Activated naive CD8-positive, alpha-beta T cell treated with anti-CD3 and anti-CD28 coated beads for 36 hours (primary cell): Measurements from ENCODE around the gene MXRA5. TPM values are rescaled to one million over a fixed set of nuclear protein-coding genes. Genes with fewer than 3 reads are reported as not detected.
"Not testable (repeated sequence)": the region's sequence is repeated elsewhere in the genome, so short reads cannot be mapped to it uniquely, and the experiment has no call there.

Experiments used
- DNase-seq: peaks from one replicate; pipeline ENCODE4 v3.0.0; 2021
- H3K27ac Mint-ChIP-seq: one replicate; pipeline ENCODE4 v1.8.0; 2022; ENCODE audit warnings: mild to moderate bottlenecking, moderate library complexity, mixed read lengths
- H3K27me3 Mint-ChIP-seq: one replicate; pipeline ENCODE4 v1.8.0; 2022; ENCODE audit warnings: mild to moderate bottlenecking, mixed read lengths
- H3K36me3 Mint-ChIP-seq: one replicate; pipeline ENCODE4 v1.8.0; 2021; ENCODE audit warnings: mild to moderate bottlenecking, mixed read lengths
- H3K4me1 Mint-ChIP-seq: one replicate; pipeline ENCODE4 v1.8.0; 2021; ENCODE audit warnings: mixed read lengths
- H3K4me3 Mint-ChIP-seq: one replicate; pipeline ENCODE4 v1.8.0; 2022; ENCODE audit warnings: mild to moderate bottlenecking, moderate library complexity, mixed read lengths
- H3K9me3 Mint-ChIP-seq: one replicate; pipeline ENCODE4 v1.8.0; 2022; ENCODE audit warnings: mixed read lengths
- total RNA-seq, 2 experiments: library from RNA; stranded (reverse); gene quantifications; one replicate each; pipeline ENCODE4 v1.2.3, GENCODE V29; 2021

The MXRA5 gene
- not detected for total RNA-seq

GRCh38 chrX:3346501-3347259 is at the start of gene MXRA5:
MXRA5 (minus strand) TSS chrX:3346652; CDS start chrX:3343833, 2,819 bp downstream.
- Mint-ChIP-seq H3K36me3 (no peaks in the 10 kb centered on the region), H3K27ac (no peak within 1 kb of the TSS), H3K4me1 (no peaks in the 10 kb centered on the region), H3K27me3 (peaks cover 25% of the 10 kb centered on the region), H3K9me3 (peaks cover 3% of the 10 kb centered on the region), H3K4me3 (no peak within 1 kb of the TSS)
- DNase-seq: no peak

GRCh38 chrX:3393581-3394111 is 47.2 kb upstream of the MXRA5 start:
- H3K4me1 Mint-ChIP-seq: no peaks in the 10 kb centered on the region
- no peak overlapping the region for H3K27ac Mint-ChIP-seq
- no peaks in the 10 kb centered on the region for H3K9me3 Mint-ChIP-seq
- no peaks in the 10 kb centered on the region for H3K36me3 Mint-ChIP-seq
- no peak overlapping the region for H3K4me3 Mint-ChIP-seq
- no peaks in the 10 kb centered on the region for H3K27me3 Mint-ChIP-seq
- no peak for DNase-seq

GRCh38 chrX:3393178-3393577 is 46.7 kb upstream of the MXRA5 start:
- Mint-ChIP-seq H3K4me1 (no peaks in the 10 kb centered on the region), H3K36me3 (no peaks in the 10 kb centered on the region), H3K27me3 (no peaks in the 10 kb centered on the region), H3K27ac (no peak overlapping the region), H3K4me3 (no peak overlapping the region), H3K9me3 (no peaks in the 10 kb centered on the region)
- no peak for DNase-seq

GRCh38 chrX:3388457-3388856 is 42.0 kb upstream of the MXRA5 start:
- Mint-ChIP-seq H3K27me3 (no peaks in the 10 kb centered on the region), H3K4me1 (no peaks in the 10 kb centered on the region), H3K9me3 (no peaks in the 10 kb centered on the region), H3K36me3 (no peaks in the 10 kb centered on the region), H3K27ac (no peak overlapping the region), H3K4me3 (no peak overlapping the region)
- DNase-seq: no peak

- no peaks in the 10 kb centered on the region for H3K27me3 Mint-ChIP-seq
- no peak for DNase-seq
- H3K4me1 Mint-ChIP-seq: no peaks in the 10 kb centered on the region
- no peaks in the 10 kb centered on the region for H3K9me3 Mint-ChIP-seq
- no peak overlapping the region for H3K4me3 Mint-ChIP-seq
- no peaks in the 10 kb centered on the region for H3K36me3 Mint-ChIP-seq
- H3K27ac Mint-ChIP-seq: no peak overlapping the region
Measured at GRCh38 chrX:3384327-3384726, 37.9 kb upstream of the MXRA5 start.

GRCh38 chrX:3380603-3381002 is 34.2 kb upstream of the MXRA5 start:
- no peaks in the 10 kb centered on the region for H3K27me3 Mint-ChIP-seq
- H3K4me3 Mint-ChIP-seq: no peak overlapping the region
- no peaks in the 10 kb centered on the region for H3K36me3 Mint-ChIP-seq
- no peak for DNase-seq
- H3K4me1 Mint-ChIP-seq: no peaks in the 10 kb centered on the region
- peaks cover 3% of the 10 kb centered on the region for H3K9me3 Mint-ChIP-seq
- H3K27ac Mint-ChIP-seq: no peak overlapping the region

- Mint-ChIP-seq H3K27me3 (no peaks in the 10 kb centered on the region), H3K4me1 (no peaks in the 10 kb centered on the region), H3K27ac (no peak overlapping the region), H3K9me3 (peaks cover 3% of the 10 kb centered on the region), H3K4me3 (no peak overlapping the region), H3K36me3 (no peaks in the 10 kb centered on the region)
- DNase-seq: no peak
Measured at GRCh38 chrX:3379111-3379510, 32.7 kb upstream of the MXRA5 start.

- DNase-seq: no peak
- Mint-ChIP-seq H3K4me3 (no peak overlapping the region), H3K9me3 (peaks cover 3% of the 10 kb centered on the region), H3K27me3 (no peaks in the 10 kb centered on the region), H3K4me1 (no peaks in the 10 kb centered on the region), H3K27ac (no peak overlapping the region), H3K36me3 (no peaks in the 10 kb centered on the region)
Measured at GRCh38 chrX:3378156-3378555, 31.7 kb upstream of the MXRA5 start.

- DNase-seq: no peak
- H3K4me3 Mint-ChIP-seq: no peak overlapping the region
- H3K27ac Mint-ChIP-seq: no peak overlapping the region
- H3K36me3 Mint-ChIP-seq: no peaks in the 10 kb centered on the region
- no peaks in the 10 kb centered on the region for H3K27me3 Mint-ChIP-seq
- no peaks in the 10 kb centered on the region for H3K4me1 Mint-ChIP-seq
- peaks cover 3% of the 10 kb centered on the region for H3K9me3 Mint-ChIP-seq
Measured at GRCh38 chrX:3377560-3377959, 31.1 kb upstream of the MXRA5 start.

GRCh38 chrX:3375878-3376508 is 29.5 kb upstream of the MXRA5 start:
- H3K36me3 Mint-ChIP-seq, H3K27ac Mint-ChIP-seq, H3K4me3 Mint-ChIP-seq, H3K4me1 Mint-ChIP-seq, H3K27me3 Mint-ChIP-seq, DNase-seq, H3K9me3 Mint-ChIP-seq: not testable (repeated sequence)

- no peak for DNase-seq
- no peak overlapping the region for H3K27ac Mint-ChIP-seq
- peaks cover 3% of the 10 kb centered on the region for H3K9me3 Mint-ChIP-seq
- H3K4me1 Mint-ChIP-seq: no peaks in the 10 kb centered on the region
- H3K4me3 Mint-ChIP-seq: no peak overlapping the region
- H3K27me3 Mint-ChIP-seq: no peaks in the 10 kb centered on the region
- no peaks in the 10 kb centered on the region for H3K36me3 Mint-ChIP-seq
Measured at GRCh38 chrX:3374108-3374800, 27.8 kb upstream of the MXRA5 start.

- Mint-ChIP-seq H3K27me3 (no peaks in the 10 kb centered on the region), H3K36me3 (no peaks in the 10 kb centered on the region), H3K4me1 (no peaks in the 10 kb centered on the region), H3K4me3 (no peak overlapping the region), H3K27ac (no peak overlapping the region), H3K9me3 (no peaks in the 10 kb centered on the region)
- no peak for DNase-seq
Measured at GRCh38 chrX:3371163-3371562, 24.7 kb upstream of the MXRA5 start.

GRCh38 chrX:3370656-3371055 is 24.2 kb upstream of the MXRA5 start:
- H3K27me3 Mint-ChIP-seq: no peaks in the 10 kb centered on the region
- H3K4me1 Mint-ChIP-seq: no peaks in the 10 kb centered on the region

GRCh38 chrX:3362956-3363355 is 16.5 kb upstream of the MXRA5 start:
- H3K4me1 Mint-ChIP-seq: no peaks in the 10 kb centered on the region
- H3K9me3 Mint-ChIP-seq: no peaks in the 10 kb centered on the region
- no peaks in the 10 kb centered on the region for H3K27me3 Mint-ChIP-seq
- H3K27ac Mint-ChIP-seq: no peak overlapping the region
- no peak for DNase-seq
- no peaks in the 10 kb centered on the region for H3K36me3 Mint-ChIP-seq
- H3K4me3 Mint-ChIP-seq: no peak overlapping the region

More at GRCh38 chrX:3370656-3371055, 24.2 kb upstream of the MXRA5 start:
- Mint-ChIP-seq H3K27ac (no peak overlapping the region), H3K4me3 (no peak overlapping the region), H3K9me3 (no peaks in the 10 kb centered on the region), H3K36me3 (no peaks in the 10 kb centered on the region)
- no peak for DNase-seq

- Mint-ChIP-seq H3K27ac (no peak overlapping the region), H3K36me3 (no peaks in the 10 kb centered on the region), H3K4me1 (no peaks in the 10 kb centered on the region), H3K27me3 (no peaks in the 10 kb centered on the region), H3K9me3 (no peaks in the 10 kb centered on the region), H3K4me3 (no peak overlapping the region)
- no peak for DNase-seq
Measured at GRCh38 chrX:3360881-3361280, 14.4 kb upstream of the MXRA5 start.
